COR-L47 (cell line): ENCODE data around the gene TRIM31.

ENCODE experiments used
- DNase-seq: peaks from one replicate; lab custom pipeline; 2025; lab: John Stamatoyannopoulos, UW

The TRIM31 gene

DNA sequence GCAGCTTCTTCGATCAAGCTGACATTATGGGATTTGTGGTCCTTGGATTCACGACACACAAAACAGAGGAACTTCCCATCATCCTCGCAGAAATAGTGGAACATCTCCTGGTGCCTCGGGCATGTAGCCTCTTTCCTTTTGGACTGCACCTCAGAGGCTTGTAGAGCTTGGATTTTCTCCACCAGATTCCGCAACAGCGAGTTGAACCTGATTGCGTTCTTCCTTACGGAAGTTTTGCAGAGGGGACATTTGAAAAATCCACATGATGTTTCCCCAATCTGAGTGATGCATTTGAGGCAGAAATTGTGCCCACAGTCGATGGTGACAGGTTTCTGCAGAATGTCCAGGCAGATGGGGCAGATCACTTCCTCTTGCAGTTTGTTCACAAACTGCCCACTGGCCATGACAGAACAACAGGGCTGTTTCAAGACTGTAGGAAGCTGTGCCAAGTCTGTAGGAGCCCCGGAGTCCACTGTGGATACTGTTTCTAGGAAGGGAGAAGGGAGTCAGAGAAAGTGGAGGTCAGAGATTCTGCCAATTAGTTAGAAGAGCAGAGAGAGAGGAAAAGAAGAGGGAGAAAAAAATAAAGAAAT is 392 bp downstream of the TRIM31 start:
- DNase-seq = no peak

DNA sequence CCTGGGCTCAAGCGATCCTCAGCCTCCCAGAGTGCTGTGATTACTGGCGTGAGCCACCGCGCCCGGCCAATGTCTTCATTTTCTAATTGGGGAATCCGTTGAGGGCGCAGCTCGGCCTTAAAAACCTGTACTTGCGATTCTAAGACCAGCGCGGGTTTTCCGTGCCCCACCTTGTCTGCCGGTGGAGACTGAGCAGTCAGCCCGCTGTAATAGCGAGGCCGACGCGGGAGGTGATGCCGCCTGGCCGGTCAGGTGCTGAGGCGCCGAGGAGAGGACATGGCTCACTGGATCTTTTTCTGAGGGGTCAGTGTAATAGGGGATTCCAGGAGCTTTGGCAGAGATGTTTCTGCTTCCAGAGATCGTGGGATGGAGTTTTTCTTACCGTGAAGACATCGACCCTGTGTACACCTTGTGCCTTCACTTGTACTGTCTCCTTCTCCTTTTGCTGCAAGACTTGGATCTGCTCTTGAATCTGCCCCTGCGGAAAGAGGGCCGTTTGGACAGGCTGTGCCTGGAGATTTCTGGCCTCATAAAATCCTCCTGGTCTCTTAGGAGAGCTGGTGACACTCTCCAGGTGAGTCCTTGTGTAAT is 1.5 kb downstream of the TRIM31 start:
- no peak for DNase-seq

DNA sequence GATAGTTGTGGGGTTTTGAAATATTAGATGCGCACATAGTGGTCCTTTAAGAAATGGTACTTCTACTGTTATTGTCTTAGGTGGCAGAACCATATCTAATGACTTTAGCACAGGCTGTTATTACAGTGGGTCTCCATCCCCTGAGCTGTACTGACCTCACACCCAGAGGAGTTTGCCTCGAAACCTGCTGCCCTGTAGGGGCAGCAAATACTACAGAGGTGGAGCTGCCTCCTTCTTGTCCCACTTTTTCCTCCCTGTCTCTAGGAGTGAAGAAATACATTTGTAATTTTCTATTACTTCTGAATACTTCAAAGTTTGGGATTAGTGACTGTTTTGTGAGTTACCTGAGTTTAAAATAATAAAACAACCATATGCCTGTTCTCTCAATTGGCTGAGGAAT is 8.2 kb downstream of the TRIM31 start:
- DNase-seq = no peak

DNA sequence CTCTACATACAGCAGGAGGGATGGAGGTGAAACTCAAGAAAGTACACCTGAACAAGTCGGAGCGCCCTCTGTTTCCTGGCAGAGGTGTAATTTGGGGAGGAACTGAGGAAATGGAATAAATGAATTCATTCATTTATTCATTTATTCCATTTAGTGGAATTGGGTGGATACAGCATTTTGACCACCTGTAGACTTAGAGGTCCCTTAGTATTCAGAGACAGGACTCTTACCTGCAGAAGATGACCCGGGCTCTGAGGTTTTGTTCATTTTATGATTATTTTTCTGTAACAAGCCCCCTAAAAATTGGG is 9.1 kb downstream of the TRIM31 start:
- DNase-seq = no peak

DNA sequence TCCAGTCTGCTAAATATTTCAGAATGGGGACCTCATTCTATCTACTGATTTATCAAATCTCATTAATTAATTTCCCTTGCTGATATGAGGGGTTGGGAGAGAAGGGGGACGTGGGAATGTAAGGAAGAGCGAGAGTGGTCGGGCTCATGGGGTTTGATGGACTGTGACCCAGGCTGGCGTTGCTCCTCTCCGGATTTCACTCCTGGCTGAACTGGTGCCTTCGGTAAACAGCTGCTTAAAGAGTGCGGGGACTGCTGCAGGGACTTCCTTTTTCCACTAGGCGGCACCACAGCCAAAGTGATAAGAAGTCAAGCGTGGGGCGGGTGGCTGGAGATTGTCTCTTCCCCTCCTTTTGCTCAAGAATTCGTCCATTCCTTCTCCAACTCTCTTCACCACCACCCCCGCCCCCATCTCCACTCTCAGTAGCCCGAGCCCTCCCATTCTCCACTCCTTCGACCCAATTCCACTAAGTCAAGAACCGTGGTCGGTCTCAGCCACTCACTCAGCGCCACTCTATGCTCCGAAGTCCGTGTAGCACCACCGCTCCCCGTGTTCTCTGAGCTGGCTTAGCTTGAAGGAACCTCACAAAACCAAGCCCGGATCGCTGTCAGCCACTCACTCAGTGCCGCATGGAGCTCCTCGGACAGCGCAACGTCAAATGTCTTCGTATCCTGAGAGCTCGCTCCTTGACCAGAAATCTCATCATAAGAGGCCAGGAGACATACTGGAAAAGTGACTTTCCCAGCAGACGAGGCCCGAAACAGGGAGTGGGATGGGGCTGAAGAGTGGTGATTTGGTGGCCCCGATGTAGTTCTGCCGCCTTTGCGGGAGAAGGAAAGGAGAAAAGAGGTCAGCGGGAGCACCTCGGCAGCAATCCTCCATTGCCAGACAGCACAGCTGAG is 9.7 kb downstream of the TRIM31 start:
- peak; percentile 79 for DNase-seq

DNA sequence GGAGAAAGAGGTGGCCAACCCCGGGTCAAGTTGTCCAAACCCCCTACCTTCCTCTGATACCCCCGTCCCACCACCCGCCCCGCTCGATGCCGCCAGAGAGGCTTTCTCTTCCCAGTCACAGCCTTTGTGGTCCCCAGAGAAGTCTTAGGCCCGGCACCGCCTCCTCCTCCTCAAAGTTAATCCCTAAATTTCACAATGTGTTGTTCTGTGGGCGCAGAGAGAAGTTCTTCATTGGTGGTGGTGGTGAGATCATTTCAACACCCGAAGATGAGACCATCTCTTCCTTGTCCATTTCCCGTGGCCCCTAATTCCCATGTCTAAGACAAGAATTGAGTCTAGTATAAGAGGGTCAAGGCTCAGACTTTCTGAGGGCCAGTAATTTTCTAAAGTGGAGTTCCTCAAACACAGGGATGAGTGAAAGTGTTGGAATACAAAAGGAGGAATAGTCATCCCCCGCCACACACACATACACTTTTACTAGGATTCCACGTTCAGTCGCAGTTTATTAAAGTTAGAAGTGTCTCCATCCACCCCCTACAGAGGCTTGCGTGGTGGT is 10.4 kb downstream of the TRIM31 start:
- DNase-seq = no peak

DNA sequence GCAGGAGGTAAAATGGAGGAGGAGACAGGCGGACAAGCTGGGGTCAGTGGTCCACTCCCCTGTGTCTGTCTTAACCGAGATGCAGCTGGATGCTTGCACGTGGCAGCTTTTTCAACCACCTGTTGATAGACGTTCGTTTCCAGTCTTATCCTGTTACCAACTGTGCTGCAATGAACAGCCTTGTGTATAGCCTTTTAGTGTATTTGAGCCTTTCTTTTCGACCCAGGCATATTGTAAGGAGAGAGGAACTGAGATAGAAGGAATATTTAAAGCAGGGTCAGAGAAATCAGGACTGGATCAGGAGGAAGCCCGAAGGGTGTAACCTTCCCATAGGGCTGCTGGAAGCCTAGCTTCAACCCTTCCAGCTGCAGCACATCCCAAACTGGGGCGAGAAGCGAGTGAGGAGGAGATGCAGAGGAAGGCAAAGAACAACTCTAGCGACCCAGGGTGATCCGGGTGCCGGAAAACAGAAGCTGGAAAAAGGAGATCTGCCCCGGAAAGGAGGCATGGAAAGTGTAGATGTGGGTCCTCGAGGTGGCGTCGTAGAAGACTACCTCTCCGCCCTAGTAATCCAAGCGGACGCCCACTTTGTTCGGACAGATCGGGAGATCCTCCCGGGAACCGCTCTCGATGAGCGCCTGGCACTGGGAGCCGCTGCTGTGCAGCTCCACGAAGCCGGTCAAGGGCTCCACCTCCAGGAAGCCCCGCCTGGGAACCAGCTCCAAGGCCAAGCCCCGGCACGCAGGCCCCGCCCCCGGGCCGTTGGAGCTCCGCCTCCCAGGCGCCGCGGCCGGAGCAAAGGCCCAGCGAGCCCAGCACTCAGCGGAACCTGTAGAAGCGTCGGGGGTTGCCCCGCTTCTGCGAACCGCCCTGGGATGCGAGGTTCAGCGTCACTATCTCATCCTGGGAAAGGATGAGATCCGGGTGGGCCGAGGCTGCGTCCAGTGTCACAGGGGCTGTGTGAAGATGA is 11.2 kb downstream of the TRIM31 start:
- peak; percentile 33 for DNase-seq

DNA sequence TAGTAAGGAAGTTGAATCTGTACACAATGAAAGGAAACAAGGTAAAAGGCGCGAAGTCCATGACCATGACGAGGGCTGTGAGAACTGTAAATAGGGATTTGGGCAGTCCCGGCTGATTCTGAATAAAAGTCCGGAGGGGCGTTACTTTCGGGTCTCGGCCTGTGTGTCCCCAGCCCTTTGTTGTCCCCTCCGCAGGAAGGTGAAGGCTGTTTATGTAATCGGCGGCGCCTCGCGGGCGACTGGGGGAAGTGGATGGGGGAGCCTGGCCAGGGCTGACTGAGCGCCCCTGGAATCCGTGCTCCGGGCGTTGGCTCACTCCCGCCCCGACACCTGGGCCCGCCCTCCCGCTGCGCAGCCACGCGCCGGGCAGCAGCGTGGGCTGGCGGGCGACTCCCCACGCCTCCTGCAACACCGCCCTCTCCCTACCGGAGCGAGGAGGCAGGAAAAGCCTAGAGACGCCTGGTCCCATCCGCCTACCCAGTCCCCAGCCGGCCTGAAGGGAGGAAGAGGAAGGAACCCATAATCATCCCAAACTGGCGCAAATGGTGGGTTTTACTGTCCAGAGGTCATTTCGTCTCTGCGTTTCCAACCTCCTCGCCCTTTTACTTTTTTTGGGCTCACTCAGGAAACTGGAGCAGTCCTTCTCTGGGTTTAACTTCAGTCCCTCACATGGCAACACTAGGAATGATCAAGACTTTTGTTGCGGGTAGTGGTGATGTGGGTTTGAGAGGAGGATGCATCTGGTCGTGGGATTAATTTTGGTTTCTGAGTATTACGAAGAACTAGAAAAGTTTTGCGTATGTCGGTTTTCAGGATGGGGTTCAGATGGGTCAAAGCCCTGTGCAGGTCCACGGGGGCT is 12.1 kb downstream of the TRIM31 start:
- no peak for DNase-seq

DNA sequence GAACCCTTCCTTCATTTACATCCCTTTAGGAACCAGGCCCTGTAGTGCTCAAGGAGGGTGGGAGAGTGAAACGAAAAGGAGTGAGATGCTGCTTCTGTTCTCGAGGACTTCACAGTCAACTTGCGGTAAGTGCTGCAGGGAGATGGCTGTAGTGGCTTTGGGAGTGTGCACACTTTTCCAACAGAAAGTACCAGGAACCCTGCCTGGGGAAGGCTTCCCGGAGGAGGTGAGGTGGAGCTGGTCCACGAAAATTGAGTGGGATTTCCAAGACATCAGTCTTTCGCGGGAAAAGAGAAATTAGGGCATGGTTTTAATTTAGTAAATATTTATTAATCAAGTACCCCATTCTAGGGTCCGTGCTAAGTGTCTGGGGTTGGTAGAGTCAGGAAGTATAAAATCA is 12.7 kb downstream of the TRIM31 start:
- no peak for DNase-seq

DNA sequence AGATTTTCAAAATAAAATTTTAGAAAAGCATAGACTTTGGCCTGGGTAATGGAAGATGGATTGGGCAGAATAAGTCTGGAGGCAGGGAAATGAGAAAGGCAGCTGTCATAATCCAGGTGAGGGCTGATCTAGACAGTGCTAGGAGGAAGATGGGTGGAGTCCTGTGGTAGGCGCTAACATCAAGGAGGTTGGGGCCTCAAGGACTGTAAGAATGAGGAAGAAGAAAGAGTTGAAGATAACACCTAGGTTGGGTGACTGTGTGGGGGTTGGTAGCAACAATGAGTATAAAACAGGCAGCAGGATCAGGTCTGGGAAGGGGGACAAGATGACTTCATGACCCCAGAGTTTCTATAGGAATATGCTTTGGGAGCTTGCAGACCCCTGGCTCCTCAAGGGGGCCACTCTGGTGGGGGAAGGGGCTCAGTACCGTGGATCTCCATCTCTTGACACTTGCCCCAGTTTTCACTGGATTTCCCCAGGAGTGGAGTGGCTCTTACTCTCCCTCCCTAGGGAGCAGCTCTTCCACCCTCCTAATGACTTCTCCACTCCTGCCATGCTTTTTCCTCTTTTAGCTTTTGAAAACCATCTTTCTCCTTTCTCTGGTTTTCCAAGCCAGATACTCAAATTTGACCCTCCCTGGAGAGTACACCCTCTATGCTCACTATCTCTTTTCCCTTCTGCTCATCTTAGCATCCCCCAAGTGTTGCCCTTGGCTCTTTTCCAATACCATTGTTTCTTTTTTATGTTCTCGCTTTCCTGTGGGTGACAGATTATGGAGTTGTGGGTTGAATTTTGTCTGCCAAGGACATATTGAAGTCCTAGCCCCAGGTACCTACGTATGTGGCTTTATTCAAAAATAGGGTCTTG is 14.8 kb downstream of the TRIM31 start:
- DNase-seq = no peak

DNA sequence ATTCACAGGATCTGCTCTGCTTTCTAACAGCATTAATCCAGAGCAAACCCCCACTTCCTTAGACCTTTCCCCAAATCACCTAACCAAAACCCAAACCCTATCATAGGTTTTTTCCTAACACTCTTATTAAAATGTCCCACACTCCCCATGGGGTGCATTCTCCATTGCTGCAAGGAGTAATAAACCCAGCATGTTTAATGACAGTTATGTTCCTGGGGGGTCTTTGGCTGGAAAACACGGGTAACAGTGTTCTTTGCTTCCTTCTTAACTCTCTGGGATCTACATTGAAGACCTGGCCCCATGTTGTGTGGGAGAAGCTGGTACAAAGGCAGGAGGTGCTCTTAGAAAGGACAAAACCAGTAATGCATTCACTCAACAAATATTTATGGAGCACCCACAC is 16.1 kb downstream of the TRIM31 start:
- DNase-seq = no peak

DNA sequence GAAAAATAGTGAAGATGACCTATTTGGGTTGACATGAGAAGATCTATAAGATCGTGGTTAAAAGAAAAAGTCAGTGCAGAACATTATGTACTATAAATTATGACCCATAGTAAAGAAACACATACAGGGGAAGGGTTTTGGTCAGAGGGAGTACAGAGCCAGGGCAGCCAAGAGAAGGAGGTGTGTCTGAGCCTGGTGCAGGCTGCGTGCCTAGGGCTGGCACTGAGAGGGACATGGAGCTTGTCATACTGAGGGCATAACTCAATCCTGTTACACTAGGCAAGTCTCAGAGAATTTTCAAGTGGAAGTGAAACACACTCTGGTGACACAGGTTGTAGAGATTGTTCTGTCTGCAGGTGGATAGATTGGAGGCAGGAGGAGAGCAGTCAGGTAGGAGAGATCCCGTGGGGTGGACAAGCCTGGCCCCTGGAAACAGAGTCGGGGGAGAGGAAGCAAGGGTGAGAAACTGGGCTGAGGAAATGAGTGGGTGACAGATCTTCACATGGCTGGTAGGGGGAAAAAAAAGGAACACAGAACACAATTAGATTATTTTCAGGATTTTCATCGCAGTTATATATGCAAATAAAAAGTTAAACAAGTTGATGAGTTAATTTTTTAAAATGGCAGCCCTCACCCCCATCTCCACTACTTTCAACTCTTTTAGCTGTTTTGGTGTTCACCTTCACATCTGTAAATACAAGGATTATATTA is 18.8 kb downstream of the TRIM31 start:
- DNase-seq = no peak

DNA sequence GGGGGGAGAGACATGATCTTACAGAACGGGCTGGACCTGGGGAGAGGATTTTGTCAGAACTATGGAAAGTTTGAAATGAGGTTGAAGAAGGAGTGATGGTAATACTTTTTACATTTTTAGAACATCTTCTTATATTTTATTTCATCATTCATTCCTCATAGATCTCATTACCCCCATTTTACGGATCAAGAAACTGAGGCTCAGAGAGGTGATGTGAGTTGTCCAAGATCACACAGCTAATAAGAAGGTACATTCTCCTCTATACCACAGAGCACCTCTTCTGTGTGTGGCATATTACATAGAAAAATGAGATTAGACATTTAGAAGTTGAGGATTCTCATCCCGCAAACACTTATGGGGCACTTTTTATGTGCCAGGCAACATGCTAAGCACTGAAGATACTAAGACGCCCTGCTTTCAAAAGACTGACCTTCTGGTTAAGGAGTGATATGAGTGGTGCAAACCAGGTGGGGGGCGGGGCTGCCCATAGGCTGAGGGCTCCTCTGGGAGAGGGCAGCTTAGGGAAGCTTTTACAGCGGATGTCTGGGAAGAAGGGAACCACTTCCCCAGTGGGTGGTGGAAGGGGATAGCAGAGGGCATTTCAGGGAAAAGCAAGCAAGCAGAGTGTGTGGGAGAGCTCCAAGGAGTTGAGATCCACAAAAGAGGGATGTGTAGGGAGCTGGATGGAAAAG is 19.9 kb downstream of the TRIM31 start:
- DNase-seq = no peak

DNA sequence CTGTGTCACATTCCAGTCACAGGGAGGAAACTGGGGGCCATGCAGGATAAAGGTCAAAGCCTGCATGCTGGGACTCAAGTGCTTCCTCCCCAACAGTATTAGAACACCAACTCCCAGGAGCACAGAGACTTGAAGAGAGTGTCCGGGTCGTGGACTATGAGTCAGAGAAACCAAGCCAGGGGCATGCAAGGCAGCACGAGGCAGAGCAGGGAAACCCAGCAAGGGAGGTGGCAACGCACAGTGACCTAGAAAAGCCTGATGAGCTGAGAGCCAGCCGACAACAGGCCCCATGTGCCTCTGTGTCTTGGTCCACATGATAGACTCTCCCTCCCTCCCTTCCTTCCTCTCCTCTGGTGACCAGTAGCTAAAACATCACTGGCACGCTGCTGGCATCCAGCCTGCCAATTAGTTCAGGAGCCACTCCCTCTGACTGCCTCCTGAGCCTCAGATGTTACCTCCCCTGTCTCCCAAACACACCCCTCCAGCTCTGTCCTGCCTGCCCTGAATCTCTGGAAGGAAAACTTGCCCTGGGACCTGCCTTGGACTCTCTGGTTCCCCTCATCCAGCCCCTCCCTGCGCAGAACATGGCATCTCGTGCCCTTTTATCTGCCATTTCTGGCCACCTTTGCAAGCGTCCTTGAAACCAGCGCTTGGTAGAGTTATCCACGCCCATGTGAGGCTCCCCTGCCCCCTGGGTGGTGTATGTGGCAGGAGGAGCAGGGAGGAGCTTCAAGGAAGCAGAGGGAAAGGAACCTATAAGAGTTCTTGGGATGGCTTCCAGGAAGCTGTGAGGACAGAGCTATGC is 21.1 kb downstream of the TRIM31 start:
- peak; percentile 43 for DNase-seq

DNA sequence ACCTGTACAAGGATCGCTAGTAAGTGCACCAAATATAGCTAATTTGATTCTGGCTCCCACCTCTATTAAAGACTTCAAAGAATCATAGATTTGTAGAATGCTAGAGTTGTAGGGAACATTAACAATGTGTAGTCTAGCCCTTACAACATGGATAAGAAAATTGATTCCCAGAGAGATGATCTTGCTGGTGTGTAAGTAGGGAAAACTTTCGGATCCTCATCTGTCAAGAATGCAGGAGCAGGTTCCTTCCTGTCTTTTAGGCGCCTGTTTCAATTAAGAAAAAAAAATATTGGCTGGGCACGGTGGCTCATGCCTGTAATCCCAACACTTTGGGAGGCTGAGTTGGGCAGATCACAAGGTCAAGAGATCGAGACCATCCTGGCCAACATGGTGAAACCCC is 25.0 kb downstream of the TRIM31 start:
- no peak for DNase-seq

DNA sequence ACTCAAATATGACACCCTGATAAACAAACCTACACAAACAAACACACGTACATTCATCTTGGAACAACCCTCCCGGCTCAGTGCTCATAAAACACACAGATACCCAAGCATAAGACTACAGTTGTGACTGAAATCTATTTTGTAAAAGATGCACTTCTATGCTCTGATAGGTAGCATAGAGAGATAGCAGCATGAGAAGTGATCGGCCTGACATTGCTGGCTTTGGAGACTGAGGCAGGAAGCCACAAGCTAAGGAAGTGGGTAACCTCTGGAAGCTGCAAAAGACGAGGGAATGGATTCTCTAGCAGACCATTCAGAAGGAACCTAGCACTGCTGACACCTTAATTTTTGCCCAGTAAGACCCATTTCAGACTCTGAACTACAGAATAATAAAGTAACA is 35.7 kb downstream of the TRIM31 start:
- DNase-seq = no peak

DNA sequence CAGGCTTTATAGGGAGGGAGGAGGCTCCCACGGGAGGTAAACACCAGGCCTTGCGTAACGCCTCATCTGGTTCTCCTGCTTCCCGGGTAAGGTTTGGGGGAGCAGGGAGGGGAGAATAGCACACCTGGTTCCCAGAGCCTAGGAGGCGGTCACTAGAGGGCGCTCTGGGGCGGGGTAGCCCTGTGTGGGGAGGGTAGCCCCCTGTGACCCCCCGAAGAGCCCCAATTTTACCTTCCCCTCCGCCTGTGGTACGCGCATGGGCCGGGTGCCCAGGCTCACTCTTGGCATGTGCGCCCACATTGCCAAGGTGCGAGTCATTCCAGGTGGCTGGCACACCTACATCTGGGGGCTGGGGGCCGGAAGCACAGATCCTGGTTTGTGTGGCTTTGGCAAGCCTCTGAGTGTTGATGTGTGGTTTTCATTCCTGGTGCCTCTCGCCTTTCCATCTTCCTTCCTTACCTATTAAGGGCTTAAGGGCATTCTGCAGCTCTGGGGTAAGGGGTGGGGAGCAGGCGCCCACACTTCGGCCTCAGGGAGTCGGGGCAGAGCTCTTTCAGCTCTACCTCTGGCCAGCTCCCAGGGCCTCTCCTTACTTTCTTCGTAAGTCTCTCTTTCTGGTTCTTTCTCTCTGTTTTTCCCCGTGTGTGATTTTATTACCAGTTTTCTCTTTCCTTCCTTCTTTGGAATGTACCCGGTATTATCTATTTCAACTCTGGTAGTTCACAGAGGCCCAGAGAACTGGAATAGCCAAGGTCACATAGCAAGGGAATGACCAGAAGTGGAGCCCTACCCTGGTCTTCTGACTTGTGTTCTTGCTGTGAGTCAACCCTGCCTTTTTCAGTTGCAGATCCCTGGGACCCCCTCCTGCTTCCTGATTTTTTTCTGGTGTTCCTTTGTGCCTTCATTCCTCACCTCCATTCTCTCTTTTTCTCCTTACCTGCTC is 36.8 kb downstream of the TRIM31 start:
- no peak for DNase-seq
